GOT3 (cell line): Measurements from ENCODE around the gene ZNF221.

Source experiments
- DNase-seq: peaks from one replicate; lab custom pipeline; 2025; ENCODE audit warnings: mixed read lengths; lab: John Stamatoyannopoulos, UW

The ZNF221 gene

GRCh38 chr19:43957891-43958290, 6.9 kb downstream of the ZNF221 start:
- DNase-seq = no peak

DNA sequence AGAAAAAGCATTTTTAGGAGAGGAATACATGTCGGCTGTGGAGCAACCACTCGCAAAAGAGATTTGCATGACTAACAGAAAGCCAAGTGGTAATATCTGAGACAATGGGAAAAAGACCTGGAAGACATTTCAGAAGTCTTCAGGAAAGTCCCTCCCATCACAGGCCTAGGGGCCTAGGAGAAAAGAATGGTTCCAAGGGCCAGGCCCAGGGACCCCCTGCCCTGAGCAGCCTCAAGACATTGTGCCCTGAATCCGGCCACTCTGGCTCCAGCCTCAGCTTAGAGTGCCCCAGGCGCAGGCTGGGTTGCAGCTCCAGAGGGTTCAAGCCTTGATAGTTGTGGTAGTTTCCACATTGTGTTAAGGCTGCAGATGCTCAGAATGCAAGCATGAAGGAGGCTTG, 9.4 kb downstream of the ZNF221 start:
- no peak for DNase-seq

DNA sequence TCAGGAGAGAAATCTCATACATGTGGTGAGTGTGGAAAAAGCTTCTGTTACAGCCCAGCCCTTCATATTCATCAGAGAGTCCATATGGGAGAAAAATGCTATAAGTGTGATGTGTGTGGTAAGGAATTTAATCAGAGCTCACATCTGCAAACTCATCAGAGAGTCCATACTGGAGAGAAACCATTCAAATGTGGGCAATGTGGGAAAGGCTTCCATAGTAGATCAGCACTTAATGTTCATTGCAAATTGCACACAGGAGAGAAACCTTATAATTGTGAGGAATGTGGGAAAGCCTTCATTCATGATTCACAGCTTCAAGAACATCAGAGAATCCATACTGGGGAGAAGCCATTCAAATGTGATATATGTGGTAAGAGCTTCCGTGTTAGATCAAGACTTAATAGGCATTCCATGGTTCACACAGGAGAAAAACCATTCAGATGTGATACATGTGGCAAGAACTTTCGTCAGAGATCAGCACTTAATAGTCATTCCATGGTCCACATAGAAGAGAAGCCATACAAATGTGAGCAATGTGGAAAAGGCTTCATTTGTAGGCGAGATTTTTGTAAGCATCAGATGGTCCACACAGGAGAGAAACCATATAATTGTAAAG, 15.2 kb downstream of the ZNF221 start:
- no peak for DNase-seq

DNA sequence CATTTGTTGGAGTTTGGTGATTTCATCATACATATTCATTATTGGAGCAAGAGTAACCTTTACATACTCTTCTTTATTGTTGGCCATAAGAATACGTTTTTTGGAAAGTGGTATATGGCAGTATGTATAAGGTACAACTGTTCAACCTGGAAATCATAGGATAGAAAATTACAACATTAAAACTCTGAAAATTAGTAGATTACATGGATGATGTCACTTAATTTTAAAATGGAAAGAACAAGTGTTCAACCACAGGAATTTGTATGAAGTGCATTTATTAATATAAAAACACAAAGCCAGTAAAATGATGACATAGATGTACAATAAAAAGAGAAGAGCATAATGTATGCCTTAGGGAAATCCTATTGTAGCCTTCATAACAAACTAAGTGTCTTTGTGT, 25.7 kb downstream of the ZNF221 start:
- DNase-seq = no peak

DNA sequence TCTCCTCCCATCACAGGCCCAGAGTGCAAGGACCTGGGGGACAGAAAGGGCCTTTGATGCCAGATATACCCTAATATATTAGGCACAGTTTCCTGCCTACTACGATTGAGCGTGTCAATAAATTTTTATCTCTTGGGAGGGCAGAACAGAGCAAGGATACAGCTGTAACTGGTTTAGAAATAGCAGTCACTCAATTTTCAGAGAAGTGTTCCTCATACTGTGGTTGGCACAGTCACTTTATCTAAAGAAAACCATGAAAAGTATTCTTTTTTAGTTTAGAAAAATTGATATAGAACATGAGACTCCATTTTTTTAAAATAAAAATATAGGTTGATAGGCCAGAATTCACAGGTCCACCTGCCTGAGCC, 32.5 kb downstream of the ZNF221 start:
- DNase-seq = no peak

GRCh38 chr19:43983912-43984686, 33.1 kb downstream of the ZNF221 start, which contains the start of gene ZNF155:
Gene ZNF155 (plus strand): TSS chr19:43984188. CDS start chr19:43988544, 4,356 bp downstream.
- DNase-seq = peak; percentile 25

DNA sequence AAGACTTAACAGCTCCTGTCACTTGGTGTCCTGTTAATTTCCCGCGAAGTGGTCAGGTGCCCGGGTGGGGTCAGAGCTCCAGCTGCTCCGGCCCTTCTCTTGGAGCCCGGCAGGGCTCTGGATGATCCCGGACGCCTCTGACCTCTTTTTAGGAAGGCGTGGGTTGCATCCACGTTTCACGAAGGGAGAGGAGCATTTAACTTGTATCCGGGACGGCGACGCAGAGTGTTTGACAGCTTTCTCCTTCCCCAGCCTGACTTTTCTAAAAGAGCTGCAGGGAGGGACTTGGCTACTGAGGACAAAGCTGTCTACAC, 33.6 kb downstream of the ZNF221 start:
- no peak for DNase-seq

DNA sequence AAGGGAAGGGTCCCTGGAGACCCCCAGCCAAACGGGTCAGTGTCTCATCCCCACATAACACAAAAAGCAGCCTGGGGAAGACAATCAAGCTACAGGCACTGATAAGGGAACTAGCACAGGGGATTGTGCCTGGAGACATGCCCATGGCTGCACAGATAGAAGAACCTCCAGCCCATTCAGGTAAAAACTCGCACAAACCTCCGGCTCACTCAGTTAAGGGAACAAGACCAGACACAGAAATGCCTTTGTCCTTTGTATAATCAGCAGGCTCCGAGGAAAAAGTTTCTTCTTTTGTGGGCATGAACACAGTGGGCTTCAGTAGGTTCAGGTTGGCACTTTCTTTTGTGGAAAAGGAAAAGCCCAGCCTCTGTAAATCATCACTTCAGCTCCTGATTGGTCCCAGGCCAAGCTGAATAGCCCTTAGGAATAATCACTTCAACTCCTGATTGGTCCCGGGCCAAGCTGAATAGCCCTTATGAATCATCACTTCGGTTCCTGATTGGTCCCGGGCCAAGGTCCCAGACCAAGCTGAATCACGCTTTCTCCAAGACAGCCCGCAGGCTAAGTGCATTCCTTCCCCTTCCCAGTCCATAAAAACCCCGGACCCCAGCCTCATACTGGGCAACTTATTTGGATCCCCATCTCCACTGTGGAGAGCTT, 46.7 kb downstream of the ZNF221 start:
- DNase-seq = no peak

DNA sequence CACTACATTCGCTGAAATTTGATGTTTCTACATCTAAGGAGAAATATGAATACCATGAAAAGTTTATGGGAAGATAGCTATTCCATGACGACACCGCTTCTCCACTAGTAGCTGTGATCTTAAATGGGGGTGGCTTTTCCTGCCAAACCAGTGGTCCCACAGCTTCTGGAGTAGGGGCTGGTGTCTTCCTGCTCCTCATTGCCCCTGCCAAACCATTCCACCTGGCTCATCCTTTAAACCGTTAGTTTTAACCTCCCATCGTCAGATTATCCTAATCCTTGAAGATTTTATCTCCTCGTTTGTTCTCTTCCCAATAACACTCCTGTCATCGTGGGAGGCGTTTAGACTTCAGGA, 51.2 kb downstream of the ZNF221 start:
- DNase-seq = no peak

GRCh38 chr19:44002566-44003460, 51.8 kb downstream of the ZNF221 start, which contains the start of gene ZNF230:
Gene ZNF230 (plus strand): TSS chr19:44002957. CDS start chr19:44007079, 4,122 bp downstream.
- peak; percentile 49 for DNase-seq

GRCh38 chr19:44003461-44004009, 52.5 kb downstream of the ZNF221 start:
- no peak for DNase-seq

DNA sequence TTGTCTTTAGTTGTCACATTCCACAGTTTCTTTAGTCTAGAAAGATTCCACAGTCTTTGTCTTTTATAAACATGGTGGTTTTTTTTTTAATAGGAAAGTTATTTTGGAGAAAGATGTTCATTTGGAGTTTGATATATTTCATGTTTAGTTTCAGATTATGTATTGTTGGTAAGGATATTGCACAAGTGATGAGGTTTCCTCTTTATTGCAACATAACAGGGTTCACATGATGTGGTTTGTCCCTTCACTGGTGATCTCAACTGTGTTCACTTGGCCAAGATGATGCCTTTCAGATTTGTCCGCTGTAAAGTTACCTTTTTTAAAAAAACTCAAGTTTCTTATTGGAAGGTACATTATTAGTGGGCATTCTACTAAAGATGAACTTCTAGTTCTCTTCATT, 54.9 kb downstream of the ZNF221 start:
- DNase-seq = no peak

GRCh38 chr19:44007473-44007872, 56.4 kb downstream of the ZNF221 start:
- no peak for DNase-seq

- DNase-seq = no peak
These were observed 59.4 kb downstream of the ZNF221 start for GRCh38 chr19:44010468-44010867.
